Activated naive CD4-positive, alpha-beta T cell treated with anti-CD3 and anti-CD28 coated beads, Interleukin-2, amount 50 U/mL, for 24 hours (primary cell): ENCODE data around the gene CORT.
"Not testable (repeated sequence)": the region's sequence is repeated elsewhere in the genome, so short reads cannot be mapped to it uniquely, and the experiment has no call there.

Experiments used
- H3K27ac Mint-ChIP-seq: one replicate; pipeline ENCODE4 v1.8.0; 2021; ENCODE audit warnings: mild to moderate bottlenecking, mixed read lengths
- H3K27me3 Mint-ChIP-seq: one replicate; pipeline ENCODE4 v1.8.0; 2021; ENCODE audit warnings: mixed read lengths
- H3K36me3 Mint-ChIP-seq: one replicate; pipeline ENCODE4 v1.8.0; 2021; ENCODE audit warnings: mixed read lengths
- H3K4me1 Mint-ChIP-seq: one replicate; pipeline ENCODE4 v1.8.0; 2021; ENCODE audit warnings: mixed read lengths
- H3K4me3 Mint-ChIP-seq: one replicate; pipeline ENCODE4 v1.8.0; 2021; ENCODE audit warnings: mild to moderate bottlenecking, mixed read lengths
- H3K9me3 Mint-ChIP-seq: one replicate; pipeline ENCODE4 v1.8.0; 2021; ENCODE audit warnings: mixed read lengths

Gene CORT

DNA sequence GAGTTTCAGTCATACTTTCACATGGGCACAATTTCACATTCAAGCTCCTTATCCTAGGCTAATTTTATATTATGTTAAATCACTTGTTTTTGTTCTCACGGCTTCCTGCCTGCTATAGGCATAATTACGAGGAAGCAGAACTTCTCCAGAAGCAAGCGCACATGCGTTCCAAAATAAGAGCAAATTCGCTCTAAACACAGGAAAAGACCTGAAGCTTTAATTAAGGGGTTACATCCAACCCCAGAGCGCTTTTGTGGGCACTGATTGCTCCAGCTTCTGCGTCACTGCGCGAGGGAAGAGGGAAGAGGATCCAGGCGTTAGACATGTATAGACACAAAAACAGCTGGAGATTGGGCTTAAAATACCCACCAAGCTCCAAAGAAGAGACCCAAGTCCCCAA, at the start of gene CORT:
CORT (plus strand) TSS at position 281 of the 400 bp plus-strand sequence. CDS start 193 bp downstream, outside the sequence.
- Mint-ChIP-seq H3K27me3 (no peaks in the 10 kb centered on the region), H3K4me3 (no peak within 1 kb of the TSS), H3K36me3 (no peaks in the 10 kb centered on the region), H3K9me3 (no peaks in the 10 kb centered on the region), H3K4me1 (no peaks in the 10 kb centered on the region), H3K27ac (no peak within 1 kb of the TSS)

- H3K4me3 Mint-ChIP-seq: no peak overlapping the region
These were observed 48.5 kb upstream of the CORT start for GRCh38 chr1:10401281-10401680.

DNA sequence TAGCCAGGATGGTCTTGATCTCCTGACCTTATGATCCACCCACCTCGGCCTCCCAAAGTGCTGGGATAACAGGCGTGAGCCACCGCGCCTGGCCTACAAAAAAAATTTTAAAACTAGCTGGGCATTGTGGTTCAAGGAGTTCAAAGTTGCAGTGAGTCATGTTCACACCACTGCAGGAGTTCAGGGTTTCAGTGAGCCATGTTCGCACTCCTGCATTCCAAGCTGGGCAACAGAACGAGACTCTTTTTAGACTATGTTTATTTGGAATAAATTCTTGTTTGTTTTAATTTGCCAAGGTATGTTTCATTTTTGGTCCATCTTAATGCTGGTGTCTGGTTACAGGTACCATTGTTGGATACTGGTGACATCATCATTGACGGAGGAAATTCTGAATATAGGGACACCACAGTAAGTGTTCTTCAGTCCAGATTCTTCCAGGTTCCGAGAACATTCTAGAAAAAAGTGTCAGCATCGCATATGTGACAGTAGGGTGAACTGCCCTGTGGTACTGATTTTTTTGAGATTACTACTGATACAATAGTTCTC, 47.0 kb upstream of the CORT start:
- peaks cover 24% of the 10 kb centered on the region for H3K4me1 Mint-ChIP-seq
- no peaks in the 10 kb centered on the region for H3K27me3 Mint-ChIP-seq
- peaks cover 11% of the 10 kb centered on the region for H3K36me3 Mint-ChIP-seq
- H3K27ac Mint-ChIP-seq: no peak overlapping the region
- H3K9me3 Mint-ChIP-seq: no peaks in the 10 kb centered on the region
- H3K4me3 Mint-ChIP-seq: no peak overlapping the region

More at GRCh38 chr1:10401281-10401680, 48.5 kb upstream of the CORT start:
- Mint-ChIP-seq H3K4me1 (peaks cover 29% of the 10 kb centered on the region), H3K27me3 (no peaks in the 10 kb centered on the region), H3K9me3 (no peaks in the 10 kb centered on the region), H3K27ac (no peak overlapping the region), H3K36me3 (peaks cover 11% of the 10 kb centered on the region)

GRCh38 chr1:10407201-10407600, 42.6 kb upstream of the CORT start:
- Mint-ChIP-seq H3K36me3 (peaks cover 23% of the 10 kb centered on the region), H3K4me1 (peaks cover 3% of the 10 kb centered on the region), H3K27me3 (no peaks in the 10 kb centered on the region), H3K27ac (no peak overlapping the region), H3K9me3 (no peaks in the 10 kb centered on the region), H3K4me3 (no peak overlapping the region)

GRCh38 chr1:10415211-10415930, 34.5 kb upstream of the CORT start:
- Mint-ChIP-seq H3K36me3 (peaks cover 23% of the 10 kb centered on the region), H3K4me3 (no peak overlapping the region)

GRCh38 chr1:10415967-10416366, 33.9 kb upstream of the CORT start:
- Mint-ChIP-seq H3K36me3 (peaks cover 21% of the 10 kb centered on the region), H3K27ac (peak overlapping the region; percentile 70)
- H3K4me3 Mint-ChIP-seq, H3K9me3 Mint-ChIP-seq, H3K4me1 Mint-ChIP-seq, H3K27me3 Mint-ChIP-seq: not testable (repeated sequence)

More at GRCh38 chr1:10415211-10415930, 34.5 kb upstream of the CORT start:
- Mint-ChIP-seq H3K27me3 (no peaks in the 10 kb centered on the region), H3K27ac (peak overlapping the region; percentile 92), H3K9me3 (no peaks in the 10 kb centered on the region), H3K4me1 (peaks cover 7% of the 10 kb centered on the region)

DNA sequence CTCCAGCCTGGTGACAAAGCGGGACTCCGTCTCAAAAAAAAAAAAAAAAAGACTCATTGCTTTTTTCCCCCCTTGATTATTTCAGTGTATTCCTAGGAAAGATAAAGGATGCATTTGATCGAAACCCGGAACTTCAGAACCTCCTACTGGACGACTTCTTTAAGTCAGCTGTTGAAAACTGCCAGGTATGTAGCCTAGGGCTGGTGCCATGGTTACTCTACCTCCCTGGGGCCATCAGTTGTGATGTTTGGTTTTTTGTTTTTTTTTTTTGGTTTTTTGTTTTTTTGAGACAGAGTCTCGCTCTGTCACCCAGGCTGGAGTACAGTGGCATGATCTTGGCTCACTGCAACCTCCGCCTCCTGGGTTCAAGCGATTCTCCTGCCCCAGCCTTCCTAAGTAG, 31.1 kb upstream of the CORT start:
- not testable (repeated sequence) for H3K4me3 Mint-ChIP-seq, H3K27ac Mint-ChIP-seq, H3K9me3 Mint-ChIP-seq, H3K4me1 Mint-ChIP-seq, H3K36me3 Mint-ChIP-seq, H3K27me3 Mint-ChIP-seq

DNA sequence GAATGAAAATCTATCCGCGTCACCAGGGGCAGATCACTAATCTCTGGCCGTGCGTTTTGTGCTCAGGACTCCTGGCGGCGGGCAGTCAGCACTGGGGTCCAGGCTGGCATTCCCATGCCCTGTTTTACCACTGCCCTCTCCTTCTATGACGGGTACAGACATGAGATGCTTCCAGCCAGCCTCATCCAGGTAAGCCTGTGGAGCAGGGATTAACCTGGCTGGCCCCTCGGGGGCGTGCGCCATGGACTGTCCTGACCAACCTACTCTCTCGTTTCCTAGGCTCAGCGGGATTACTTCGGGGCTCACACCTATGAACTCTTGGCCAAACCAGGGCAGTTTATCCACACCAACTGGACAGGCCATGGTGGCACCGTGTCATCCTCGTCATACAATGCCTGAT, 30.5 kb upstream of the CORT start:
- Mint-ChIP-seq H3K4me1 (peaks cover 7% of the 10 kb centered on the region), H3K9me3 (no peaks in the 10 kb centered on the region), H3K27me3 (no peaks in the 10 kb centered on the region), H3K4me3 (no peak overlapping the region), H3K27ac (no peak overlapping the region), H3K36me3 (peaks cover 6% of the 10 kb centered on the region)

- Mint-ChIP-seq H3K9me3 (no peaks in the 10 kb centered on the region), H3K36me3 (peaks cover 6% of the 10 kb centered on the region), H3K27me3 (no peaks in the 10 kb centered on the region), H3K4me3 (no peak overlapping the region), H3K27ac (no peak overlapping the region), H3K4me1 (no peaks in the 10 kb centered on the region)
These were observed 28.2 kb upstream of the CORT start for GRCh38 chr1:10421637-10422036.

- Mint-ChIP-seq H3K9me3 (no peaks in the 10 kb centered on the region), H3K27ac (no peak overlapping the region), H3K36me3 (peaks cover 5% of the 10 kb centered on the region), H3K27me3 (no peaks in the 10 kb centered on the region), H3K4me1 (peaks cover 3% of the 10 kb centered on the region), H3K4me3 (no peak overlapping the region)
These were observed 25.8 kb upstream of the CORT start for GRCh38 chr1:10424034-10424433.

GRCh38 chr1:10424651-10425050, 25.2 kb upstream of the CORT start:
- no peak overlapping the region for H3K4me3 Mint-ChIP-seq
- peaks cover under 1% of the 10 kb centered on the region for H3K36me3 Mint-ChIP-seq
- H3K27ac Mint-ChIP-seq: no peak overlapping the region
- no peaks in the 10 kb centered on the region for H3K27me3 Mint-ChIP-seq
- no peaks in the 10 kb centered on the region for H3K9me3 Mint-ChIP-seq
- H3K4me1 Mint-ChIP-seq: peaks cover 8% of the 10 kb centered on the region

GRCh38 chr1:10425826-10426534, 23.9 kb upstream of the CORT start:
- not testable (repeated sequence) for H3K27ac Mint-ChIP-seq, H3K9me3 Mint-ChIP-seq, H3K27me3 Mint-ChIP-seq, H3K4me3 Mint-ChIP-seq, H3K36me3 Mint-ChIP-seq
- H3K4me1 Mint-ChIP-seq: peaks cover 14% of the 10 kb centered on the region

DNA sequence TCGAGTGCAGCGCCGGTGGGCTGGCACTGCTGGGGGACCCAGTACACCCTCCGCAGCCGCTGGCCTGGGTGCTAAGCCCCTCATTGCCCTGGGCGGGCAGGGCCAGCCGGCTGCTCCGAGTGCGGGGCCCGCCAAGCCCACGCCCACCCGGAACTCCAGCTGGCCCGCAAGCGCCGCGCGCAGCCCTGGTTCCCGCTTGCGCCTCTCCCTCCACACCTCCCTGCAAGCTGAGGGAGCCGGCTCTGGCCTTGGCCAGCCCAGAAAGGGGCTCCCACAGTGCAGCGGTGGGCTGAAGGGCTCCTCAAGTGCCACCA, 23.3 kb upstream of the CORT start:
- not testable (repeated sequence) for H3K4me3 Mint-ChIP-seq, H3K36me3 Mint-ChIP-seq, H3K27ac Mint-ChIP-seq

GRCh38 chr1:10428984-10429383, 20.8 kb upstream of the CORT start:
- no peaks in the 10 kb centered on the region for H3K36me3 Mint-ChIP-seq
- no peaks in the 10 kb centered on the region for H3K9me3 Mint-ChIP-seq
- H3K27me3 Mint-ChIP-seq: no peaks in the 10 kb centered on the region
- H3K4me3 Mint-ChIP-seq: no peak overlapping the region
- H3K27ac Mint-ChIP-seq: no peak overlapping the region
- peaks cover 19% of the 10 kb centered on the region for H3K4me1 Mint-ChIP-seq

More for the DNA sequence above, 23.3 kb upstream of the CORT start:
- H3K9me3 Mint-ChIP-seq, H3K27me3 Mint-ChIP-seq: not testable (repeated sequence)
- peaks cover 19% of the 10 kb centered on the region for H3K4me1 Mint-ChIP-seq

- Mint-ChIP-seq H3K27me3 (no peaks in the 10 kb centered on the region), H3K27ac (peak overlapping the region; percentile 97), H3K4me1 (peaks cover 19% of the 10 kb centered on the region), H3K4me3 (peak overlapping the region; percentile 92), H3K36me3 (no peaks in the 10 kb centered on the region), H3K9me3 (no peaks in the 10 kb centered on the region)
These were observed 20.0 kb upstream of the CORT start for GRCh38 chr1:10429868-10430215.

- Mint-ChIP-seq H3K36me3 (no peaks in the 10 kb centered on the region), H3K4me3 (peak within 1 kb of the TSS; percentile 92), H3K9me3 (no peaks in the 10 kb centered on the region), H3K4me1 (peaks cover 19% of the 10 kb centered on the region), H3K27me3 (no peaks in the 10 kb centered on the region), H3K27ac (peak within 1 kb of the TSS; percentile 97)
These were observed 19.4 kb upstream of the CORT start, which contains the start of gene CENPS for GRCh38 chr1:10430216-10431069. CENPS (plus strand) TSS chr1:10430433; CDS start chr1:10430518, 85 bp downstream.
